H9 (cell line): Measurements from ENCODE around the gene METTL25B. TPM values are rescaled to one million over a fixed set of nuclear protein-coding genes. Genes with fewer than 3 reads are reported as not detected.

Experiments used
- DNase-seq: peaks from one replicate; pipeline ENCODE4 v3.0.0-alpha.2; 2017
- H2AFZ ChIP-seq: one replicate; pipeline ENCODE4 v1.6.1; 2013; ENCODE audit warnings: mild to moderate bottlenecking, low read length, control low read depth, moderate library complexity
- H2AK5ac ChIP-seq: 2 replicates; pipeline ENCODE4 v1.6.1; 2013; ENCODE audit warnings: low read length, control low read depth, mixed read lengths; ENCODE audit not compliant: insufficient read length
- H2BK120ac ChIP-seq: one replicate; pipeline ENCODE4 v1.6.1; 2013; ENCODE audit warnings: low read depth, mild to moderate bottlenecking, low read length, control low read depth, inconsistent platforms; ENCODE audit not compliant: poor library complexity, severe bottlenecking
- H2BK12ac ChIP-seq: 2 replicates; pipeline ENCODE4 v1.6.1; 2013; ENCODE audit warnings: low read length, control low read depth, mixed read lengths, low read depth; ENCODE audit not compliant: insufficient read length
- H2BK15ac ChIP-seq: 2 replicates; pipeline ENCODE4 v1.6.1; 2013; ENCODE audit warnings: low read depth, low read length, control low read depth
- H2BK20ac ChIP-seq: one replicate; pipeline ENCODE4 v1.6.1; 2013; ENCODE audit warnings: low read depth, mild to moderate bottlenecking, low read length, control low read depth, inconsistent platforms; ENCODE audit not compliant: poor library complexity, severe bottlenecking
- H2BK5ac ChIP-seq: 2 replicates; pipeline ENCODE4 v1.6.1; 2013; ENCODE audit warnings: low read length, control low read depth, mixed read lengths; ENCODE audit not compliant: insufficient read length
- H3K14ac ChIP-seq: 2 replicates; pipeline ENCODE4 v1.6.1; 2013; ENCODE audit warnings: low read length, control low read depth; ENCODE audit not compliant: insufficient read depth
- H3K18ac ChIP-seq: 2 replicates; pipeline ENCODE4 v1.6.1; 2013; ENCODE audit warnings: low read depth, mild to moderate bottlenecking, mixed read lengths, low read length, control low read depth; ENCODE audit not compliant: insufficient read length
- H3K23ac ChIP-seq: 2 replicates; pipeline ENCODE4 v1.6.1; 2013; ENCODE audit warnings: low read length, control low read depth, mixed read lengths, low read depth; ENCODE audit not compliant: insufficient read length
- H3K23me2 ChIP-seq: 2 replicates; pipeline ENCODE4 v1.6.1; 2013; ENCODE audit warnings: low read depth, mild to moderate bottlenecking, mixed read lengths, low read length, control low read depth; ENCODE audit not compliant: insufficient read length, poor library complexity, severe bottlenecking
- H3K27ac ChIP-seq: 2 replicates; pipeline ENCODE4 v1.5.1; 2013; ENCODE audit warnings: low read length, control low read depth, mixed read lengths, low read depth; ENCODE audit not compliant: insufficient read length
- H3K27me3 ChIP-seq: 2 replicates; pipeline ENCODE4 v1.6.1; 2013; ENCODE audit warnings: low read length, control low read depth, inconsistent platforms; ENCODE audit not compliant: insufficient read depth
- H3K4ac ChIP-seq: 2 replicates; pipeline ENCODE4 v1.6.1; 2013; ENCODE audit warnings: low read depth, mild to moderate bottlenecking, control low read depth, inconsistent platforms, low read length, moderate library complexity
- H3K4me1 ChIP-seq: 2 replicates; pipeline ENCODE4 v1.6.1; 2013; ENCODE audit warnings: low read length, control low read depth, inconsistent platforms; ENCODE audit not compliant: insufficient read depth
- H3K4me2 ChIP-seq: 2 replicates; pipeline ENCODE4 v1.6.1; 2013; ENCODE audit warnings: low read length, control low read depth, mixed read lengths; ENCODE audit not compliant: insufficient read length, insufficient read depth
- H3K56ac ChIP-seq: 2 replicates; pipeline ENCODE4 v1.6.1; 2013; ENCODE audit warnings: low read depth, mild to moderate bottlenecking, mixed read lengths, low read length, control low read depth; ENCODE audit not compliant: insufficient read length
- H3K79me1 ChIP-seq: 2 replicates; pipeline ENCODE4 v1.6.1; 2013; ENCODE audit warnings: low read depth, mild to moderate bottlenecking, moderate library complexity, low read length, control low read depth, inconsistent platforms; ENCODE audit not compliant: insufficient read depth, poor library complexity, severe bottlenecking
- H3K79me2 ChIP-seq: 2 replicates; pipeline ENCODE4 v1.6.1; 2013; ENCODE audit warnings: low read length, control low read depth, inconsistent platforms; ENCODE audit not compliant: insufficient read depth
- H3K9ac ChIP-seq: 2 replicates; pipeline ENCODE4 v1.6.1; 2013; ENCODE audit warnings: low read length, control low read depth, mixed read lengths; ENCODE audit not compliant: insufficient read length; ENCODE audit errors: extremely low read depth
- H3K9me3 ChIP-seq: one replicate; pipeline ENCODE4 v1.6.1; 2013; ENCODE audit warnings: low read depth, low read length, inconsistent platforms; ENCODE audit not compliant: control insufficient read depth
- H3T11ph ChIP-seq: one replicate; pipeline ENCODE4 v1.6.1; 2013; ENCODE audit warnings: mild to moderate bottlenecking, low read length, control low read depth, inconsistent platforms
- H4K20me1 ChIP-seq: one replicate; pipeline ENCODE4 v1.6.1; 2013; ENCODE audit not compliant: control insufficient read depth, insufficient read length, insufficient read depth
- H4K5ac ChIP-seq: 2 replicates; pipeline ENCODE4 v1.6.1; 2013; ENCODE audit warnings: low read depth, mild to moderate bottlenecking, mixed read lengths, low read length, control low read depth; ENCODE audit not compliant: insufficient read length
- H4K8ac ChIP-seq: replicated peaks from 2 replicates; pipeline ENCODE4 v1.6.1; 2013; ENCODE audit warnings: low read length, control low read depth, mixed read lengths, low read depth; ENCODE audit not compliant: insufficient read length
- H4K91ac ChIP-seq: 2 replicates; pipeline ENCODE4 v1.6.1; 2013; ENCODE audit warnings: low read depth, mild to moderate bottlenecking, moderate library complexity, mixed read lengths, low read length, control low read depth; ENCODE audit not compliant: insufficient read length
- H3K27ac Mint-ChIP-seq, 3 experiments: 2 replicates in 2 of 3; 3 replicates in 1 of 3; pipeline ENCODE4 v1.8.0; 2020 to 2021; ENCODE audit warnings: mixed read lengths in 3 of 3, mild to moderate bottlenecking in 1 of 3, moderate library complexity in 1 of 3
- H3K27me3 Mint-ChIP-seq: 2 replicates; pipeline ENCODE4 v1.8.0; 2021; ENCODE audit warnings: low read depth, mild to moderate bottlenecking, moderate library complexity, mixed read lengths
- H3K36me3 Mint-ChIP-seq, 3 experiments: 2 replicates in 2 of 3; 3 replicates in 1 of 3; pipeline ENCODE4 v1.8.0; 2020 to 2021; ENCODE audit warnings: low read depth in 3 of 3, mixed read lengths in 3 of 3; ENCODE audit not compliant: insufficient read depth in 1 of 3
- H3K4me1 Mint-ChIP-seq, 2 experiments: 2 replicates each; pipeline ENCODE4 v1.8.0; 2020; ENCODE audit warnings: mixed read lengths in 2 of 2
- H3K4me3 Mint-ChIP-seq, 2 experiments: 2 replicates in 1 of 2; 3 replicates in 1 of 2; pipeline ENCODE4 v1.8.0; 2020 to 2021; ENCODE audit warnings: mild to moderate bottlenecking in 2 of 2, mixed read lengths in 2 of 2, moderate library complexity in 1 of 2
- H3K9me3 Mint-ChIP-seq, 2 experiments: 2 replicates in 1 of 2; 3 replicates in 1 of 2; pipeline ENCODE4 v1.8.0; 2020; ENCODE audit warnings: mild to moderate bottlenecking in 2 of 2, mixed read lengths in 2 of 2, moderate library complexity in 1 of 2
- CTCF ChIP-seq: fragments of 200-600 bp; sonication (generic); conservative IDR thresholded peaks from 3 replicates; pipeline ENCODE4 v1.8.0; 2021; ENCODE audit warnings: antibody characterized with exemption, mild to moderate bottlenecking
- WGBS: extraction: QIAGEN DNeasy Blood & Tissue Kit; methylation state at CpG from one replicate; pipeline ENCODE4 v1.1.7; 2013; ENCODE audit warnings: missing lambda C conversion rate, low lambda C conversion rate, mixed read lengths; ENCODE audit not compliant: insufficient read length; ENCODE audit errors: extremely low coverage; 5-methylcytosine and 5-hydroxymethylcytosine counted together
- total RNA-seq: library from RNA; stranded (reverse); gene quantifications from 2 replicates; pipeline ENCODE4 v1.2.1, GENCODE V29; 2021

The METTL25B gene
- total RNA-seq, 1 experiment from 2014 or later = 26.2 TPM

- H3K9me3 ChIP-seq = no peaks in the 10 kb centered on the region
- no peak overlapping the region for H2BK5ac ChIP-seq
- H2BK12ac ChIP-seq = no peak overlapping the region
- no peak overlapping the region for H3K18ac ChIP-seq
- Mint-ChIP-seq H3K27ac (peak overlapping the region; percentile 28 to 76 (median 49); a peak in 3 of 7 replicates), H3K4me3 (no peak overlapping the region), H3K4me1 (peaks cover 58 to 69% of the 10 kb centered on the region in 2 experiments), H3K9me3 (no peaks in the 10 kb centered on the region), H3K36me3 (peaks cover 0 to 8% (median 0%) of the 10 kb centered on the region in 3 experiments; a peak in 3 of 7 replicates), H3K27me3 (peaks cover 3% of the 10 kb centered on the region)
- no peaks in the 10 kb centered on the region for H4K20me1 ChIP-seq
- H3K23me2 ChIP-seq = peaks cover 13% of the 10 kb centered on the region
- no peaks in the 10 kb centered on the region for H3K79me2 ChIP-seq
- no peaks in the 10 kb centered on the region for H3K27me3 ChIP-seq
- DNase-seq = no peak
- no peak overlapping the region for H2AFZ ChIP-seq
- no peak overlapping the region for H3K23ac ChIP-seq
- no peaks in the 10 kb centered on the region for H3K79me1 ChIP-seq
- no peak overlapping the region; the same call in 1 of the 2 replicates for H3K14ac ChIP-seq
- TF ChIP-seq CTCF = no peak
- H3K27ac ChIP-seq = no peak overlapping the region
- H4K91ac ChIP-seq = no peak overlapping the region
- H2BK20ac ChIP-seq = no peak overlapping the region
- H3K4me1 ChIP-seq = peaks cover 11% of the 10 kb centered on the region; the same call in 1 of the 2 replicates
- no peak overlapping the region for H3K9ac ChIP-seq
- no peak overlapping the region for H2AK5ac ChIP-seq
- no peak overlapping the region for H4K5ac ChIP-seq
- no peak overlapping the region for H2BK120ac ChIP-seq
- H3K4ac ChIP-seq = no peak overlapping the region
- no peak overlapping the region for H3T11ph ChIP-seq
- no peak overlapping the region for H4K8ac ChIP-seq
- H3K56ac ChIP-seq = no peak overlapping the region
- H3K4me2 ChIP-seq = no peak overlapping the region
- no CpG with 5 or more reads among the region's 9 CpGs for WGBS
- no peak overlapping the region for H2BK15ac ChIP-seq
These were observed 17.1 kb upstream of the METTL25B start for GRCh38 chr1:156711011-156711817.
